Cardiac muscle cell (in vitro differentiated cells and primary cell): ENCODE data around the gene POLG. TPM values are rescaled to one million over a fixed set of nuclear protein-coding genes. Genes with fewer than 3 reads are reported as not detected.

Source experiments
- DNase-seq, 2 donors: peaks; one replicate each; pipeline versions ENCODE4 v3.0.0 to v3.0.0-alpha.2; 2010 to 2017; ENCODE audit warnings: low read depth in 1 of 2, low spot score in 1 of 2
- H3K27ac ChIP-seq: fragments of 200-600 bp; sonication (generic); 2 replicates; pipeline ENCODE4 v1.5.1; 2016
- H3K27me3 ChIP-seq: fragments of 200-600 bp; sonication (generic); 2 replicates; pipeline ENCODE4 v1.6.0; 2016; ENCODE audit warnings: control low read depth
- H3K36me3 ChIP-seq: fragments of 200-600 bp; sonication (generic); 2 replicates; pipeline ENCODE4 v1.5.1; 2016; ENCODE audit warnings: control low read depth
- H3K4me1 ChIP-seq: fragments of 200-600 bp; sonication (generic); 2 replicates; pipeline ENCODE4 v1.8.1; 2017; ENCODE audit warnings: low read depth, mild to moderate bottlenecking, mixed run types
- H3K4me3 ChIP-seq: fragments of 200-600 bp; sonication (generic); 2 replicates; pipeline ENCODE4 v1.5.1; 2016; ENCODE audit warnings: mild to moderate bottlenecking
- H3K9me3 ChIP-seq: fragments of 200-600 bp; sonication (generic); 2 replicates; pipeline ENCODE4 v1.5.1; 2017; ENCODE audit warnings: low read depth, mild to moderate bottlenecking, control low read depth
- polyA plus RNA-seq: library from polyadenylated mRNA; unstranded; fragments of >200 nt; fragmentation: Nextera tagmentation; extraction: Ambion mirVana; gene quantifications from 2 replicates; pipeline ENCODE4 v1.2.1, GENCODE V29; 2016
- total RNA-seq: library from RNA; depleted of rRNA; stranded (reverse); fragments of >200 nt; gene quantifications from 2 replicates; pipeline ENCODE4 v1.2.3, GENCODE V29; 2016
- TF ChIP-seq, protein P1 (sequence below): IDR thresholded peaks from 2 replicates; pipeline ENCODE4 v1.5.1; 2012; ENCODE audit warnings: low read depth, mild to moderate bottlenecking, low read length

Gene POLG
- total and polyA plus RNA-seq, 2 experiments from 2014 or later = 47.3 to 63.9 TPM

- H3K27ac ChIP-seq = peak overlapping the region; percentile 28
- no peaks in the 10 kb centered on the region for H3K9me3 ChIP-seq
- no peak overlapping the region for H3K4me3 ChIP-seq
- TF ChIP-seq, protein P1, sequence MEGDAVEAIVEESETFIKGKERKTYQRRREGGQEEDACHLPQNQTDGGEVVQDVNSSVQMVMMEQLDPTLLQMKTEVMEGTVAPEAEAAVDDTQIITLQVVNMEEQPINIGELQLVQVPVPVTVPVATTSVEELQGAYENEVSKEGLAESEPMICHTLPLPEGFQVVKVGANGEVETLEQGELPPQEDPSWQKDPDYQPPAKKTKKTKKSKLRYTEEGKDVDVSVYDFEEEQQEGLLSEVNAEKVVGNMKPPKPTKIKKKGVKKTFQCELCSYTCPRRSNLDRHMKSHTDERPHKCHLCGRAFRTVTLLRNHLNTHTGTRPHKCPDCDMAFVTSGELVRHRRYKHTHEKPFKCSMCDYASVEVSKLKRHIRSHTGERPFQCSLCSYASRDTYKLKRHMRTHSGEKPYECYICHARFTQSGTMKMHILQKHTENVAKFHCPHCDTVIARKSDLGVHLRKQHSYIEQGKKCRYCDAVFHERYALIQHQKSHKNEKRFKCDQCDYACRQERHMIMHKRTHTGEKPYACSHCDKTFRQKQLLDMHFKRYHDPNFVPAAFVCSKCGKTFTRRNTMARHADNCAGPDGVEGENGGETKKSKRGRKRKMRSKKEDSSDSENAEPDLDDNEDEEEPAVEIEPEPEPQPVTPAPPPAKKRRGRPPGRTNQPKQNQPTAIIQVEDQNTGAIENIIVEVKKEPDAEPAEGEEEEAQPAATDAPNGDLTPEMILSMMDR = no peak
- peaks cover 47% of the 10 kb centered on the region for H3K36me3 ChIP-seq
- H3K27me3 ChIP-seq = no peaks in the 10 kb centered on the region
- no peak for DNase-seq
- peaks cover 3% of the 10 kb centered on the region for H3K4me1 ChIP-seq
These were observed 18.1 kb downstream of the POLG start for GRCh38 chr15:89316504-89316903.

DNA sequence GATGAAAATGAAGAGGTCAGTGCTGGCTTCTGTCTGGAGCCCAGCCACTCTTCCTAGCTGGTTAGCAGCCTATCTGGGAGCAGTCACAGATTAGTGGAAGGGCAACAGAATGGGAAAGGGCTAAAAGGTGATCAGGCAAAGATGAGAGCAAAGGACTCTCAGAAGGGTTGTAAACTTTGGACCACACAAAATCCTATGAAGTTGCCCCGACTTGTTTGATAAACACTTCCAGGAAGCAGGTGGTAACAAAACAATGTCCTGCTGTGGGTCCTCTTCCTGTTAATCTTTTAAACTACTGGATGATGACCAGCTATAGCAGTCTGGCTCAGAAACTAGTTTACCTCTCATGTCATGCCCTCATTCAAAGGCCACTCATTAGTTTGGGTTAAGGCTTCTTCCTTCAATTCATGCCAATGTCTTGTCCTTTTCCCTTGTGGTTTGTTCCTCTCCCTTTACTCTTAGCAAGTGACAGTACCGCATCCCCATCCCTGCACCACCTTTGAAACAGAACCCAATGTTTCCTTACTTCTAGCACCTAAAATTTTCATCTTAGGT, 19.2 kb downstream of the POLG start:
- H3K36me3 ChIP-seq = peaks cover 41% of the 10 kb centered on the region
- H3K27ac ChIP-seq = peak overlapping the region; percentile 4
- TF ChIP-seq, protein P1 = no peak
- H3K4me1 ChIP-seq = peaks cover 4% of the 10 kb centered on the region
- H3K4me3 ChIP-seq = no peak overlapping the region
- no peaks in the 10 kb centered on the region for H3K9me3 ChIP-seq
- no peak for DNase-seq
- no peaks in the 10 kb centered on the region for H3K27me3 ChIP-seq

GRCh38 chr15:89309993-89310392, 24.6 kb downstream of the POLG start:
- H3K36me3 ChIP-seq = peaks cover 2% of the 10 kb centered on the region
- TF ChIP-seq, protein P1 = no peak

GRCh38 chr15:89308236-89308635, 26.4 kb downstream of the POLG start:
- no peak for DNase-seq
- Histone ChIP-seq H3K36me3 (no peaks in the 10 kb centered on the region), H3K27ac (no peak overlapping the region), H3K4me1 (peaks cover 4% of the 10 kb centered on the region), H3K9me3 (no peaks in the 10 kb centered on the region), H3K27me3 (no peaks in the 10 kb centered on the region), H3K4me3 (no peak overlapping the region)
- TF ChIP-seq, protein P1 = no peak

More at GRCh38 chr15:89309993-89310392, 24.6 kb downstream of the POLG start:
- no peak for DNase-seq
- no peaks in the 10 kb centered on the region for H3K27me3 ChIP-seq
- peaks cover 4% of the 10 kb centered on the region for H3K4me1 ChIP-seq
- no peak overlapping the region for H3K27ac ChIP-seq
- H3K4me3 ChIP-seq = no peak overlapping the region
- no peaks in the 10 kb centered on the region for H3K9me3 ChIP-seq

GRCh38 chr15:89307791-89308190, 26.8 kb downstream of the POLG start:
- no peaks in the 10 kb centered on the region for H3K27me3 ChIP-seq
- H3K4me3 ChIP-seq = no peak overlapping the region
- H3K27ac ChIP-seq = no peak overlapping the region
- no peaks in the 10 kb centered on the region for H3K36me3 ChIP-seq
- H3K4me1 ChIP-seq = peaks cover 4% of the 10 kb centered on the region
- DNase-seq = no peak
- H3K9me3 ChIP-seq = no peaks in the 10 kb centered on the region
- TF ChIP-seq, protein P1 = no peak
